Activated effector memory CD4-positive, alpha-beta T cell treated with anti-CD3 and anti-CD28 coated beads, Interleukin-2, amount 50 U/mL, for 16 hours (primary cell): Measurements from ENCODE around the gene C9orf153.
"Not testable (repeated sequence)": the region's sequence is repeated elsewhere in the genome, so short reads cannot be mapped to it uniquely, and the experiment has no call there.

Source experiments
- DNase-seq: peaks from one replicate; pipeline ENCODE4 v3.0.0-alpha.2; 2020

Gene C9orf153

DNA sequence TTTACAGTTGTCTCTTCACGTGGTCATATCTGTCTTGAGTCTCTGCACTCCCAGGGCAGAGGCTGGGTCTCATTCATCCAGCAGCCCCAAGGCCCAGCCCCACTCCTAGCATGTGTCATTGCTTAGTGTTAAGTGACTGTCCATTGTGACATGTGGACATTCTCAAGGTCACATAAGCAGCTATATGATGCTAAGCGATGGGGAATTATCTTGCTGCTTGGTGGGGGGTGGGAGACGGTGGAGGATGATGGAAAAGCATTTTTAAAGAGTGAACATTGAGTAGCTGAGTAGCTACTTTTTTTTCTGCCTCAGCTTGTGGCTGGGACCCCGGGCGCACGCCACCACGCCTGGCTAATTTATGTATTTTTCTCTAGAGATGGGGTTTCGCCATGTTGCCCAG lies at the start of gene C9orf153:
Gene C9orf153, minus strand, starts transcription at position 101 of the 400 bp plus-strand sequence. CDS start 30,054 bp downstream, outside the sequence.
- DNase-seq: no peak

GRCh38 chr9:86308687-86309086 lies 49.2 kb upstream of the C9orf153 start:
- no peak for DNase-seq

DNA sequence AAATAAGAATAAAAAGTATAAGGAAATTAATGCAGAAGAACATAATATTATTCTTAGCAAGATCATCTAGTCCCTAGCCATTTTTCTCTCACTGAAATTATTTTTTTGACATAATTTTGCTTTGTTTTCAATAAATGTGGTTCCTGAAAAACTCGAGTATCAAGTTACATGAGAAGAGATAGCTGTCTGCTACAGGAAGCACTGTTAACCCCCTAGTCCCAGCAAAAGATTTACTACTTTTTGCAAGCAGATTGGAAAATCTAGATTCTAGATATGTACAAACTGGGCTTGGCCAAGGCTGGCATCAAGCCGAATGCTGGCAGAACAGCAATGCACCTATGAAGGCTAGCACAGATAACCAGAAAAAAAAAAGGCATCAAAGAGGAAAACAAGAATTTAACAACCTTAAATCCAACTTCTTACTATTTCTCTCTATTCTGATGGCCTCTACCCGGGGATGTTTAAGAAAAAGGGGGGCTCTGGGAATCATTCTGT lies 44.8 kb upstream of the C9orf153 start:
- no peak for DNase-seq

DNA sequence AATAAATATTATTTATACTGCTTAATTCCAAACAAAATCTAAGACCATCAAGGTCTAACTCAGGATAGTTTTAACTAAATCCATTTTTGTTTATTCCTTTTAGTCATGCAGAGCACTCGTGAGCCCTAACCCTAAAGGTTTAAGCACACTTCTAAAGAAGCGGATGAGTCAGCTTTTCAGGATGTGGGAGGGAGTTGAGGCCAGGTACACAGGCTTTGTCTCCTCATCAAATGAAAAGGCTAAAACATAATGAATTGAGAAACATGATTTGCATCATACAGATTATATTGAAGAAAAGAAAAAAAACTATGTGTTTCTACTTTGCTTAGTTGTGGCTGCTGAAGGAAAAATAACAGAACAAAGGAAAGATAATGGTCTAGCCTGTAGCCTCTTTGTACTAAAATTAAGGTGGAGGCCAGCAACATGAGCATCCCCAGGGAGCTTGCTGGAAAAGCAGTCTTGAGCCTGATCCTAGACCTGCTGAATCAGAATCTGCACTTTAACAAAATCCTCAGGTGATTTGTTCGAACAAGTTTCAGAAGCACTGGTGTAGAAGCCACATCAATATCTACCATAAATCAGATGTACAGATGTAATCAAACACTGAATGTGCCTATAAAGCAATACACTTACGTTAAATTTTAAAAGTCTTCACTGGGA lies 44.0 kb upstream of the C9orf153 start:
- DNase-seq: peak; percentile 79

GRCh38 chr9:86301686-86302085 lies 42.2 kb upstream of the C9orf153 start:
- DNase-seq: no peak

- no peak for DNase-seq
These were observed 41.2 kb upstream of the C9orf153 start for GRCh38 chr9:86300701-86301100.

- DNase-seq: no peak
These were observed 39.4 kb upstream of the C9orf153 start for GRCh38 chr9:86298873-86299272.

GRCh38 chr9:86290341-86290740 lies 30.9 kb upstream of the C9orf153 start:
- not testable (repeated sequence) for DNase-seq

DNA sequence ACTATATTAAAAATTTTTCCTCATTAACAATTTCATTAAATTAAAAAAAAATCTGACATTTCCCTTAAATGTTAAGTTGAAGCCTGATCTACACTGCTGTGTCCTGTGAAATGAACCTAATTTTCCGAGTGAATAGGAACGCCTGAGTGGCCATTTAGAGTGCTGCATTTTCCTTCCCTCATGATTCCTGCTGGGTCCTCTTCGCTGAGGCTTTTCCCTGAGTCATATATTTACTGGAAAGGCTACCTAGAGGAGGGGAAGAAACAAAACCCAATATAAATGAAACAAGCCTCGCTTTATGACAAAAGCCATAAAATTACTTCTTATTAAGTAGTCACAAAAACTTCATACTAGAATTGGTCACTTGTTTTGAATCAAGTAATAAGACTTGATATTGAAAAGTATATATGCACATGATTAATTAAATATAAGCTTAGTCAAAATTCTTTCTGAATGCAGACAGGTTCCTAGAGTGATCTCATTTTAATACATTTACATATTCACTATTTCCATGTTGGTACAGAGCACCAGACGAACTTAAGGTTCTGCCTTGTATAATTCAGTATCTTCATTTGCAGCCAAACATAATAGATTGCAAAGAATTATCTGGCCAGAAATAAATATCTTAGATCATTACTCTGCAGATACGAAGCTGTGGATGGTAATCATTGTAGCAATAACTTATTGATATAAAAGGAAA lies 29.2 kb upstream of the C9orf153 start:
- DNase-seq: no peak

- no peak for DNase-seq
These were observed 27.6 kb upstream of the C9orf153 start for GRCh38 chr9:86287013-86287412.

DNA sequence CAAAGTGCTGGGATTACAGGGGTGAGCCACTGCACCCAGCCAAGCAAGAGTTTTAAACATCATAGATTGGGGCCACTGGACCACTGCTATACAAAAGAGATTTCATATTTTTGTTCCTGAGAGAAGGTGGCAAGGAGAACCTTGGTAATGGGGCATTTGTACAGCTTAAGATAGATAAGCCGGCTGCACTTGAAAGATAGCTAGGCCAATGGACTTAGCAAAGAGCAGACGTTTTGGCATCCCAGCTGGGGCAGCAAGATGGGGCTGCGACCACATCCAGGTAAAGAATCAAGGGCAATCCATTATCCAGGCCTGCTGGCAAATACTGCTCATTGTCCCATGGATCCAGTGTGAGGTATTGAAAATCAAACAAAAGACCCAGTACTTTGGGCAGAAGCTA lies 26.8 kb upstream of the C9orf153 start:
- DNase-seq: no peak

- DNase-seq: no peak
These were observed 25.8 kb upstream of the C9orf153 start for GRCh38 chr9:86285261-86285660.

DNA sequence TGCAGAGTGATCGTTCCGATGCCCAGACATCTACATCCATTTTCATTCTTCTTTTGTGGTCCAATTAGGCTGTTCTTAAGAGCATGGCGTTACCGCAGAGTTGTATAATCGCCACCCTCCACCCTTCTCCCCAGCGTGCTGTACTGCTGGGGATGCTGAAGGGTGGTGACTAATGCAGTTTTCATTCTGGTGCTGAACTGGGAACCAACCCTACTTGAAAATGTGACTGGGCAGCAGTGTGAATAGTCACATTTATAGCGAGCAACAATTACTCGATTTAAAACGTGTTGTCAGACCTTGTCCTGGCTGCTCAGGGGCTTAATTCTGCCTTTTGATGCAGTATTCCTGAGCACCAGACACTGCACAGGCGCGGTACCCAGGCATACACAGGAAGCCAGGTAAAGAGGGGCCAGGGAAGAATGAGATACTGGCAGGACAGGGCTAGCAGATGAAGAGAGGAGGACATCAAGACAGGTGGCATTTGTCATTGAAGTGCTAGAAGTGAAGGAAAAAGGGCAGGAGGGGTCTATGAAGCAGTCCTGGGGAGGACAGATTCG lies 23.6 kb upstream of the C9orf153 start:
- DNase-seq: no peak

DNA sequence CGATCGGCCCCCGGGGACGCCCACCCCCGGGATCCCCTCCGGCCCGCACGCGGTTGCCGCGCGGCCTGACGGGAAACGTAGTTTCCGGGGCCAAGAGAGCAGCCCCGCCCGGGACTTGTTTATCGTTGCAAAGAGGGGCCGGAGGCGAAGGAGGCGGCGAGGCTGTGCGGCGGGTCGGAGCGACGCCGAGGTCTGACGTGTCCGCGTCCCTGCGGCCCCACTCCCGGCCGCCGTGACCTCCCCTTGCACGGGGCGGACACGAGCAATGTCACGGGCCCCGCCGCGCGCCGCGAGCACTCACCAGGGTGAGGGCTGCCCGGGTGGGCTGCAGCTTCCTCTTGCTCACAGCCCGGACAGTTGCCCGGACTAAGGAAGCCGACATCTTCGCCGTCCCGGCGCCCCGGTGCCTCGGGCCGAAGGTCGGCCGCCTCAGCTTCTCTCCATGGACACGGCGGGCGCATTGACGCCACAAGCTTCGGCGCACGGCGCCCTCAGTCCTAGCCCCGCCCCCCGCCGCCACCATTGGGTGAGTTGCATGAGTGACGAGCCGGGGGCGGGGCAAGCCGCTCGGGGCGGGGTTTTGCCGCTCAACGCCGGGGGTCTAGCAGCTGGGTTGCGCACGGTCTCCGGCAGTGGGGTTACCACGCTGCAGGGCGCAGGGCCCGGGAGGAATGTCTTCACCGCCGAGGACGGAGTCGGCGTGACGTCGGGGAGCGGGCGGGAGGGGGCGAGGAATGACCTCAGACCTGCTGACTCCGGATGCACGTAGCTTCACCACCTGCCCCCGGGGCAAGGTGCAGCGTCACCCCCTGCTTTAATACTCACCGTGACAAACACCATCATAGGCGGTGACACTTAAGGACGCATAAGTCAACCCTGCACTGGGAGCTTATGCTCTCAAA lies 22.9 kb upstream of the C9orf153 start, which contains the start of gene ISCA1:
Gene ISCA1, minus strand, starts transcription at position 462 of the 902 bp plus-strand sequence. Its CDS starts 80 bp downstream, at position 382.
- peak; percentile 99 for DNase-seq

DNA sequence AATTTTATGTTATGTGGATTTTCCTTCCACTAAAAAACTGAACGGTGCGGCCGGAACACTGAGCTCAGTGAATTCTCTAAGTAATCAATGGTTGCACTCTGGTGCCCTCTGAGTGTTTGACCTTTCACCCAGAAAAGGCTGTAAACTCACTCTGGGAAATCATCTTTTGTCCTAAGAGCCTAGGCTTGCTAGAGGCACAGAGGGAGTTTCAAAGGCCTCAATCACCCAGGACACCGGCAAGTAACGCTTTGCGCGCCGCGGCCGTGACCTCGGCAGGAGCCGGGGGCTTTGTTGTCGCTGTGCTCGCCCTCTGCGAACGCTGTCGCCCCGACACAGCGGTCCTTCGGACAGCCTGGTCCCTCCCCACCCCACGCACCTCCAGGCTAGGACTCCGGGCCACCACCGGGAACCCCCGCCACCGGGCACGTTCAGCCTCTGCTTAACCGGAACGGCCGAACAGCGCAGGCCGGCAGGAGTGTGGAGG lies 22.2 kb upstream of the C9orf153 start:
- no peak for DNase-seq

DNA sequence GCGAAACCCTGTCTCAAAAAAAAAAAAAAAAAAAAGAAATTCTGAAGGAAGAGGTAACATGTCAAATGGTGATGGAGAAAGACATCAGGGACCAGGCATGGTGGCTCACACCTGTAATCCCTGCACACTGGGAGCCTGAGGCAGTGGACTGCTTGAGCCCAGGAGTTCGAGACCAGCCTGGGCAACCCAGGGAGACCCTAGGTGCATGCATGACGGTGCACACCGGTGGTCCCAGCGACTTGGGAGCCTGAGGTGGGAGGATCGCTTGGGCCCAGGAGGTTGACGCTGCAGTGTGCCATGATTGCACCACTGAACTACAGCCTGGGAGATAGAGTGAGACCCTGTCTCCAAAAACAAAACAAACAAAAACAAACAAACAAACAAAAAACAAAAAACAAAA lies 21.1 kb upstream of the C9orf153 start:
- no peak for DNase-seq

- no peak for DNase-seq
These were observed 20.4 kb upstream of the C9orf153 start for GRCh38 chr9:86279839-86280238.

DNA sequence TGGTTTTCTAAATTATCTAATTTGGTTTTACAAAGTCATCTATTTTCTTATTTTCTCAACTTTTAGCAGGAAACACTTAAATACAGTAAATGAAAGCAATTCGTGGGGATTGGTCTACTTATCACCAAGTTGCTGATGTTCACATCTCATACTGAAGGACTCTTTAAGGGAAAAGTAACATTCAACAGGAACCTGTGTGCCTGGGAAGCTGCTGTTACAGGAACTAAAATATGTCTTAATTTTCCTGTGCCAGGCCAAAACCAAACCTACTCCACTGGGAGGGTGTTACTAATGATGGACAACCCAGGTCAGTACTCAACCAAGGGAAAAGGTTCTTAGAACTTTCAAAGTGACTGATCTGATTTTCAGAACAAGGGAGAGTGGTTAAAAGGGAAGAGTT lies 17.6 kb upstream of the C9orf153 start:
- no peak for DNase-seq

- DNase-seq: no peak
These were observed 16.5 kb upstream of the C9orf153 start for GRCh38 chr9:86275962-86276361.

DNA sequence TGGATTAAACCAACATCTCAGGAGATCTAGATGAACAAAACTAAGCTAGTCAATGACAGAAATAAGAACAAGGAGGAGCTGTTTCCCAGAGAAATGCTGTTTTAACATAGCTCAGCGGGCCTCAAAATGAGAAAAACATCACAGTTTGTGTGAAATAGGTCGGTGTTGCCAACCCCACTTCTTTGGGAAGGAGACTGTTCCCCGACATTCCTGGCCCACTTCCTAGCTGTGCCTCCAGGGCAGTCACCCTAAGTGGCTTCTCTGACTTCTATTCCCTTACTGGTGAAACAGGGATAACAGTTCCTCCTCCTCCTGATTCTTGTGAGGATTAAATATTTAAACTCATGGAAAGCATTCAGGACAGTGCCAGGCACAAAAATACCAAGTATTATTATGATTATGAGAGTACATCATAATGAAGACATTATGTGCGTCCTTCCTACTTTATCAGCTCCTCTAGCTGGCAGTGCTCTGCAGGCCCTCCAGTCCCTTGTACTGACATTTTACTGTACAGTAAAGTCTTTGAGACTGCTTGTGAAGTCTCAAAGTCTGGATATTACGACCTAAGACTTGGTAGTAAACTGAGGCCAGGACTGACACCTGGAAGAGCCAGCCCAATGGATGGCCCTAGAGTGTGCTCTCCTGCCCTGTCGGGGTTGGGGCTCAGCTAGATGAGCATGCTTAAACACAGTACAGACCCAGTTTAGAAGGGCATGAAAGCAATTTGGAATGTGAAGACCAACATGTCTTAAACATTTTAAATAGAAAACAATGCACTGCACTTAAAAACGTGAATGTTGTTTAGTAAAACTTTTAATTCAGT lies 15.6 kb upstream of the C9orf153 start:
- no peak for DNase-seq

- DNase-seq: no peak
These were observed 12.8 kb upstream of the C9orf153 start for GRCh38 chr9:86272221-86272620.

GRCh38 chr9:86263876-86264275 lies 4.4 kb upstream of the C9orf153 start:
- DNase-seq: no peak
